Retinal pigment epithelial cell (primary cell): ENCODE measurements around the gene TDRD12.
A peak's percentile ranks its signal among the peaks of the same experiment; 100 is the strongest.

Experiments used
- DNase-seq: peaks from one replicate; pipeline ENCODE4 v3.0.0-alpha.2; 2010; ENCODE audit warnings: low read depth
- H3K4me3 ChIP-seq: 2 replicates; pipeline ENCODE4 v1.5.1; 2011; ENCODE audit warnings: mild to moderate bottlenecking, low read length, control low read depth, moderate library complexity
- TF ChIP-seq, protein P1 (sequence below): conservative IDR thresholded peaks from 2 replicates; pipeline ENCODE4 v1.5.1; 2011; ENCODE audit warnings: low read depth, low read length, control low read depth, inconsistent platforms

TDRD12 gene, protein sequence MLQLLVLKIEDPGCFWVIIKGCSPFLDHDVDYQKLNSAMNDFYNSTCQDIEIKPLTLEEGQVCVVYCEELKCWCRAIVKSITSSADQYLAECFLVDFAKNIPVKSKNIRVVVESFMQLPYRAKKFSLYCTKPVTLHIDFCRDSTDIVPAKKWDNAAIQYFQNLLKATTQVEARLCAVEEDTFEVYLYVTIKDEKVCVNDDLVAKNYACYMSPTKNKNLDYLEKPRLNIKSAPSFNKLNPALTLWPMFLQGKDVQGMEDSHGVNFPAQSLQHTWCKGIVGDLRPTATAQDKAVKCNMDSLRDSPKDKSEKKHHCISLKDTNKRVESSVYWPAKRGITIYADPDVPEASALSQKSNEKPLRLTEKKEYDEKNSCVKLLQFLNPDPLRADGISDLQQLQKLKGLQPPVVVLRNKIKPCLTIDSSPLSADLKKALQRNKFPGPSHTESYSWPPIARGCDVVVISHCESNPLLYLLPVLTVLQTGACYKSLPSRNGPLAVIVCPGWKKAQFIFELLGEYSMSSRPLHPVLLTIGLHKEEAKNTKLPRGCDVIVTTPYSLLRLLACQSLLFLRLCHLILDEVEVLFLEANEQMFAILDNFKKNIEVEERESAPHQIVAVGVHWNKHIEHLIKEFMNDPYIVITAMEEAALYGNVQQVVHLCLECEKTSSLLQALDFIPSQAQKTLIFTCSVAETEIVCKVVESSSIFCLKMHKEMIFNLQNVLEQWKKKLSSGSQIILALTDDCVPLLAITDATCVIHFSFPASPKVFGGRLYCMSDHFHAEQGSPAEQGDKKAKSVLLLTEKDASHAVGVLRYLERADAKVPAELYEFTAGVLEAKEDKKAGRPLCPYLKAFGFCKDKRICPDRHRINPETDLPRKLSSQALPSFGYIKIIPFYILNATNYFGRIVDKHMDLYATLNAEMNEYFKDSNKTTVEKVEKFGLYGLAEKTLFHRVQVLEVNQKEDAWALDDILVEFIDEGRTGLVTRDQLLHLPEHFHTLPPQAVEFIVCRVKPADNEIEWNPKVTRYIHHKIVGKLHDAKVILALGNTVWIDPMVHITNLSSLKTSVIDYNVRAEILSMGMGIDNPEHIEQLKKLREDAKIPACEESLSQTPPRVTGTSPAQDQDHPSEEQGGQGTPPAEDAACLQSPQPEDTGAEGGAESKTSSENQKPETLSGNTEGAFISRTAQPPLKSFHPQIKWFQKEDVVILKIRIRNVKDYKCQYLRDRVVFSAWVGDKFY (N-terminal part only)

DNA sequence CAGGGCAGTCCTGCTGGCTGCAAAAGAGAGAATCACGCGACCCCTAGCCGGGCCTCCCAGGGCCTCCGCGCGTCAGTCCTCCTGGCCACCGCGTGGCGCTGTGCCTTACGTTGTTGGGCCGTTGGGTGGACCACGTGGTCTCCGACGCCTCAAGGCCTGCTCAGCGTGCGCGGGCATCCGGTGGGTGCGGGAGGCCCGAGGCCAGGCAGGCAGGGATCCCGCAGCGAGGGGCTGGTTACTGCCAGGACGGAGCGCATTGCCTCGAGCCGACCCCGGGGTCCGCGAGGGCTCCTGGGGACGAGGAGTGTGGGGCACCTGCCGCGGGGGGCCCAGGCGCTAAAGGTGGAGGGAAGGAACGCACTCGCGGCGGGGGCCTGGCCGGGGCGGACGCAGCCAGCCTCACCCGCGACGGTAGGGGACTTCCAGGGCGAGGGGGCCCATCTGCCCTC, at the start of gene TDRD12:
Gene TDRD12, plus strand, starts transcription at position 157 of the 449 bp plus-strand sequence. CDS start 306 bp downstream, outside the sequence.
- no peak for DNase-seq
- no peak within 1 kb of the TSS for H3K4me3 ChIP-seq
- TF ChIP-seq, protein P1, sequence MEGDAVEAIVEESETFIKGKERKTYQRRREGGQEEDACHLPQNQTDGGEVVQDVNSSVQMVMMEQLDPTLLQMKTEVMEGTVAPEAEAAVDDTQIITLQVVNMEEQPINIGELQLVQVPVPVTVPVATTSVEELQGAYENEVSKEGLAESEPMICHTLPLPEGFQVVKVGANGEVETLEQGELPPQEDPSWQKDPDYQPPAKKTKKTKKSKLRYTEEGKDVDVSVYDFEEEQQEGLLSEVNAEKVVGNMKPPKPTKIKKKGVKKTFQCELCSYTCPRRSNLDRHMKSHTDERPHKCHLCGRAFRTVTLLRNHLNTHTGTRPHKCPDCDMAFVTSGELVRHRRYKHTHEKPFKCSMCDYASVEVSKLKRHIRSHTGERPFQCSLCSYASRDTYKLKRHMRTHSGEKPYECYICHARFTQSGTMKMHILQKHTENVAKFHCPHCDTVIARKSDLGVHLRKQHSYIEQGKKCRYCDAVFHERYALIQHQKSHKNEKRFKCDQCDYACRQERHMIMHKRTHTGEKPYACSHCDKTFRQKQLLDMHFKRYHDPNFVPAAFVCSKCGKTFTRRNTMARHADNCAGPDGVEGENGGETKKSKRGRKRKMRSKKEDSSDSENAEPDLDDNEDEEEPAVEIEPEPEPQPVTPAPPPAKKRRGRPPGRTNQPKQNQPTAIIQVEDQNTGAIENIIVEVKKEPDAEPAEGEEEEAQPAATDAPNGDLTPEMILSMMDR = peak; percentile 2

DNA sequence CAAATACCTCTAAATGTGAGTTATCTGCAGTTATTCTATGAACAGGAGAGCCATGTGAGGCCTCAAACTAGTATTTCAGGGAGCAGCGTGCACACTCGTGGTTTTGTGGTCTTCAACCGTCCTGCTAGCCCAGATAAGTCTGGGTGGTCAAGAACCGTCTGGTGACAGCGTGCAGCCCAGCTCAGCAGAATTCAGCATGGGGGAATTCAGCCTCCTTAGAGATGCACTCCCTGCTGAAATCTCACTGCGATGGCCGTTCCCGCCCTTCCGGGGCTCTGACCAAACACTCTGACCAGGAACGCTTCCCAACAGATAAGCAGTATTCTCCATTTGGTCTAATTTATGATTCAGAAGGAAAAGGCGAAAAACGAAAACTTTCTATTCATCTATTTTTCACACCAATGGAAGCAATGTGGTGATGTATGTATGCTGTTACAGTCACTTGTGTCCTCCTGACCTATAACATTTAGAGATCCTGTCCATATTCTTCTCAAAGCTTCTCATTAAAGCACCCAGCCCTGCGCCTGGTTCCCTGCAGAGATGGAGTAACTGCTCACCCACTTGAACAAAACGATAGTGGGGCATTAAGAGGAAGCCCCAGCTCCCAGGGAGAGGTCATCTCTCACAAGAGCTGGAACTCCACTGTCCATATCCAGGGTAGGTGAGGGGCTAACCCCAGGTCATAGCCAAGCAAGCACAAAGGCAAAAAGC, 47.5 kb upstream of the TDRD12 start:
- DNase-seq = no peak
- TF ChIP-seq, protein P1 = no peak
- no peak overlapping the region for H3K4me3 ChIP-seq

DNA sequence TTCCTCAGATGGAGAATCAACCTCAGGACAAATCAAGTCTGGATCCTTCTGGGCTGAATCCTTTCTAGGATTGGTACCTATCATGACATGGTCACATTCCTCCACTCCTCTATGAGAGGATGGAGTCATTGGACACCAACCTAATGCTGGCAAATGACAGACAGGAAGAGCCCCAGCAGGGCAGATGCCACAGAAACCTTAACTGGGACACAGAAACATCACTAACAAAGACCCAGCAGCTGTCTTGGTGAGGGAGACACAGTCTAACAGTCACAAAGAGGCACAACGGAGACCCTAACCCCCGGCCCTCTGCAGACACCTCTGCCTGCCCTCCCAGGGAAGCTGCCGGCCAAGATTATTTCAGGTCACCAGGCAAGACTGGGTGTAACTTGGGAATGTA, 46.7 kb upstream of the TDRD12 start:
- TF ChIP-seq, protein P1 = no peak
- DNase-seq = no peak
- no peak overlapping the region for H3K4me3 ChIP-seq

DNA sequence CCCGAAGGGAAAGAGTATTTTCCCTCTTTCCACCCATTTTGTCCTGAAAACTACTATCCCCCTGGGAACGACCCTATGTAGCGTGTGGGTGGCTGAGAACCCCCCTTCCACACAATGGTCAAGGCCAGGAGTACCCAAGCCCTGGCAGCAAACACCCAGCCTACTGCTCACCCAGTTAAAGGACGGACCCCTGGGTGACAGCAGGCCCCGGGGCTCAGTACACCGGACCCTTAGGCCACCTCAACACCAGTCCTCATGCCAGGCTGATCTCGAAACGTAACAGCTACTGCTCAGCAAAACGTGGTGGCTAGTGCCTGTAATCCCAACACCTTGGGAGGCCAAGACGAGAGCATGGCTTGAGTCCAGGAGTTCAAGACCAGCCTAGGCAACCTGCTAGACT, 46.0 kb upstream of the TDRD12 start:
- TF ChIP-seq, protein P1 = no peak
- H3K4me3 ChIP-seq = no peak overlapping the region
- no peak for DNase-seq

DNA sequence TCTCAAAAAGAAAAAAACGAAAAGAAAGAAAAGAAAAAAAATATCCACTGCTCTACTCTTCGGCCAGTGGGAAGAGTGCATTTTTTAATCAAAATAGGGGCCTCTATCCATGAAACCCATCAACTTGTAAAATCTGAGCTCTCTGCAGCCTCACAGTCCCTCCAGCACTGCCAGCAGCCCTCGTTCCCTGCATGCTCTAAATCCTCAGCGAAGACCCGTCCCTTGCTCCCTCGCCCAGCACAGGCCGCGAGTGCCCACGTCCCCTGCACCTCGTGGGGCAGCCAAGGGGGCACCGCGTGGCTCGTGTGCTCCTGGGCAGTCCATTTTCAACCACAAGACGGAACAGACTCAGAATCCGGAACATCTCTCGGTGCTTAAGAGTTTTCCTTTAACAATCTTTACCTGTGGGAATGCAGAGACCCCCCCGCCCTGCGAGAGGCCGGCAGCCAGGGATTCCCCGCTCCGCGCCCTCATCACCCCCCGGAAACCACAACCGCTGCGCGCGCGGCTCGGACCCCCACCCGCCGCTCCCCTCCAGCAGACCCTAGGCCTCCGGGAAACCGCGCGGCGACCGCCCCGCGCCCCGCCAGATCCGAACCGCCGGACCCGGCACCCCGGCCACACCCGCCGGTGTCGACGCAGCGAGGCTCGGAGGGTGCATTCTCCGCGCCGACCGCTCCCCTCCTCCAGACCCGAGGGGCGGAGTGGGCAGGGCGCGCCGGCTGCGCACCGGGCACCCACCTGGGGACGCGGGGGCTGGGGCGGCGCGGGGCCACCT, 45.2 kb upstream of the TDRD12 start:
- H3K4me3 ChIP-seq = peak overlapping the region; percentile 76
- DNase-seq = no peak
- TF ChIP-seq, protein P1 = no peak
